GM18858 (cell line): Measurements from ENCODE around the gene CA10.

Experiments used
- ATAC-seq: cut with Tn5 transposase; IDR thresholded peaks from one replicate; pipeline ENCODE4 v1.9.1; 2021; ENCODE audit not compliant: unreplicated experiment

Gene CA10

DNA sequence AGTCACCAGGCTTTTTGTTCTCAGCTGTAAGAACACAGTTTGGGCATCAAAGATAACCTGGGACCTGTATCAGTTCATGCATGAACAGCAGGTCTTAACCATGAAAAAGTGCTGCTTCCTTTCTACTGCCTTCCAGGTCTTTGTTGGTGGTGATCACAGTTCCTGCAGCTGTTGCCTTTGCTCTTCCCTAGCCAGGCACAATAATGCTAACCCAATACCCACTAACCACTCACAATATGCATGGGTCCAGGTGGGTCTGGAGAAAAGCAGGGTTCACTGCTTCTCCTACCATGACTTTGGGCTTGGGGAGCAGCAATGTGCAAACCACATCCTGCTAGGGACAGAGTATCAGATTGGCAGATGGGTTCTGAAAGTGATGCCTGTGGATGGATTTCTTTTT lies 501.3 kb downstream of the CA10 start:
- ATAC-seq = no peak

DNA sequence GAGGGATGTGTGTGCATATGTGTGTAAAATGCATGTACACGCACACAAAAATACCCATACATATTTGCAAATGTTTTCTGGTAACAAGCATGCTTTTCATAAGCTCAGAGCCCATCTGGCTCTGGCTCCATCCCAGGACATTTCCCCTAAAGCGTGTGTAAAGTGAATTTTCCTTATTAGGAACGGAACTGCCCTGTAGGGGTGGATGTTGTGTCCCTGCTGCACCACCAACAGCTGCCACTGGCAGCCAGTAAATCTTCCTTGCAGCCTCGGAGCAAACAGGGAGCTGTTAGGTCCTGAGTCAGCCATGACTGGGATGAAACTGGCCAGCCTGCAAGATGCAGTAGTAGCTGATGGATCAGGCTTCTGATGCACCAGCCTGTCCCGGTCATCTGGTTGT lies 504.6 kb downstream of the CA10 start:
- ATAC-seq = no peak

DNA sequence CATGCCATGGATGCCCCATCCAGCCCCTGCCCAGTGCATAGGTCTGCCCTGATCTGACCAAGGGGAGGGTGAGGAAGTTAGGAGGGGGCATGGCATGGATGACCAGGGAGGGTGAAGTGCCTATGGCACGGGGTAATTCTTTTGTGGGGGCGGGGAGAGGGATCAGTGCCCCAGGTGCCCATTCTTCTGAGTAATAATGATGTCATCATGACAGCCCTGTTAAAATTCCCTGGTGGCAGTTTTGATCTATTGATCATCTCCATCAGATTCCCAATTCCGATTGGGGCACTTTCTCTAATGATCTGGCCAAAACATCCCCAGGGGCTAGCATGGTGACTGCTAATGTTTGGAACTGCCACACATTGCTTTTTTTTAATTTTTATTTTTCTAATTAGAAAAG lies 506.0 kb downstream of the CA10 start:
- ATAC-seq = no peak

- ATAC-seq = no peak
Observed at GRCh38 chr17:51651513-51652298, 506.8 kb downstream of the CA10 start.

- no peak for ATAC-seq
Observed at GRCh38 chr17:51650772-51651171, 507.7 kb downstream of the CA10 start.

DNA sequence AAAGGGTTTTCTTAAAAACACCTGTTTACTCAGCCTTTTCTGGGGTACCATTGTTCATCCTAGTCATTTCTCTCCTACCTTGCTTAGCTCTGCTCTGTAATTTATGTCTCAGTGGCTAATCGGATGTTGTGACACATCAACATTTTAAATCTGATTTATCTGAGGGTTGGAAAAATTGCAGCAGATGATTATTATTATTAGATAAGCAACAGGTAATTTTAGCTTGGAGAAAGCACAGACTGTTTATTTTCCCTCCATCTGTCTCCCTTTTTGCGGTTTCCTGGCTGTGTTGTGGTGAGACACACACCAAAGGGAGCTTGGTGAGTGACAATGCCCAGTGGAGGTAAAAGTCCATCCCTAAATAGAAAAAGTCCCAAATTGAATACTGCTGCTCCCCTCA lies 508.3 kb downstream of the CA10 start:
- ATAC-seq = no peak

- no peak for ATAC-seq
Observed at GRCh38 chr17:51647826-51648225, 510.7 kb downstream of the CA10 start.

- no peak for ATAC-seq
Observed at GRCh38 chr17:51647067-51647466, 511.4 kb downstream of the CA10 start.

GRCh38 chr17:51646539-51646938 lies 512.0 kb downstream of the CA10 start:
- ATAC-seq = no peak

DNA sequence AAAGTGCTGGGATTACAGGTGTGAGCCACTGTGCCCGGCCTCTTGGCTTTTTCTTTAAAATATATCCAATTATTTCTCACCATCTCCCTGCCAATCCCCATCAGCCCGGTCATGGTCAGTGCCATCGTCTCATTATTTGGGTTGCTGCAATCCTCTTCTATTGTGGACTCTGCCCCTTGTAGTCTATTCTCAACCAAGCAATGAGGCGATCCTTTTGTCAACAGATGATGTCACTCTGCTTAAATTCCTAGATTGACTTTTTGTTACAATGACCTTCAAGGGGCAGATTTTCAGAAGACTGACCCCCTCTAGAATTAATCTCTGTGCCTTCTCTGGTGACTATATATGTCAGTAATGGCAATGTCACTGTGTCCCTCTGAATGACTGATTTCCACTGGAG lies 513.5 kb downstream of the CA10 start:
- no peak for ATAC-seq

DNA sequence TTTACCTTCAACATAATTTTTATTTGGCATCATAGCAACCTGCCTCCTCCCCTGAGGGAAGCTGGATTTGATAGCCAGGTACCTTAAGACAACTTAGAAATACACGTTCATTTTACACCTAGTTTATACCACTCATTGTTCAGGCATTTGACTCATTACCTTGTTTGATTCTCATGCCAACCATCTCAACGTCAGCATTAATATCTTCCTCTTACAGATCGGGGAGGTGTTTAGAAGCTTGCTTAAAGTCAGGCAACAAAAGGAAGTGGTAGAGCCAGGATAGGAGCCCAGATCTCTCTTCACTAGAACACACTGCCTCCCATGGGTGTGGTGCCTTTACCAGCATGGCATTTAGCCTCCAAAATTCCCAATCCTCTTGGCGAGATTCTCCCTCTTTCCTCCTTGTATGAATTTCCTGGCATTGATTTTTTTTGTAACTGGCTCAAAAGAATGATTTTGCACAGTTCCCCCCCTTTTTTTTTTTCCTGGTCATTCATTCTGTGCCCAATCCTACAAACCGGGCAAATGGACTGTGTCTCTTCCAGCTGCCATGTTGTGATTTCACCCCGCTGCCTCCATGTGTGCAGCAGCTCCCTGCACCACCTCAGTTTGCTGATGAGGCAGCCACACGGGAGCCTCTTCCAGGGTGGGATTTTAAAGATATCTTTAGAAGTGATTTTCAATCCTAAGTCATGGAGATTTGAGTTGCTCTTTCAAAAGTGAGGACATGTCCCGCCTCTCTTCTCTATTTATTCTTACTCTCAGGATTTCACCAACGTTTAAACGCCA lies 514.6 kb downstream of the CA10 start:
- ATAC-seq = no peak

DNA sequence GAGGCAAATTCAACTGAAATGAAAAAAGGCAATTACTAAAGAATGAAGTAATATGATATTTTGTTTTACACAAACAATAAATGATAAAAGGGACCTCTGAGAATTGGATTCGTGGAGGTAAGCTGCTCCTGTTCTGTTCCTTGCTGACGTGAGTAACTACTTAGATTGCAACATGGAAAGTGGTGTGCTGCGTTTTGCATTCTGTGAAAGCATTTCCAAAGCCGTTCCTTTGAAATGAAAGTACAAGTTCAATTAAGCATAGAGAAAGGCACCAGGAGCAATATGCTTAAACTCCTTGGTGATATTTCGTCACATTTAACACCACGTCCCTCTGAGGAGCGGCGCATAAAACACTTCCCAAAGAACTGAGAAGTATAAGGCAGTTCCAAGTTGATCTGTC lies 516.5 kb downstream of the CA10 start:
- no peak for ATAC-seq

DNA sequence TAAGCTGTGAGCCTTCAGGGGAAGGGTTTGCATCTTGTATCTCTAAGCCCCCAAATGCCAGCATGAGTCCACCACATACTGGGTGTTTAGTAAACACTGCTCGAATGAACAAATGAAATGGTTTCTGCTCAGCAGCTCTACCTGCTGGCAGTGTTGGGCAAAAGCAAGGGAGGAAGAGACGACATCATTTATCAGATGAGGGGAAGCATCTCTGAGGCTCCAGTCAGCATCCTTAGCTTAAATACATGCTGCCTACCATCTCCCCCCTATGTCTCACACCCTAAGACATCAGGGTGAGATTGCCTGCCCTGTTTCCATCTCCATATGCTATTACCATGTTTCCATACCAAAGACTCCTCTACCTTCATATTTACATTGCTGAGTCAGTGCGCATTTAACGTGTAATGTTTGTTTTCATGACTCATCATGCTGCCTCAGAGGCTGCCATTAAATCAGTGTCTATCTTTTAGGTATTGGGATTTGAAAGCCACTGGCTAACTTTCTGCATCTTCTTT lies 518.3 kb downstream of the CA10 start:
- no peak for ATAC-seq

- no peak for ATAC-seq
Observed at GRCh38 chr17:51638971-51639370, 519.5 kb downstream of the CA10 start.

GRCh38 chr17:51636291-51636690 lies 522.2 kb downstream of the CA10 start:
- no peak for ATAC-seq

DNA sequence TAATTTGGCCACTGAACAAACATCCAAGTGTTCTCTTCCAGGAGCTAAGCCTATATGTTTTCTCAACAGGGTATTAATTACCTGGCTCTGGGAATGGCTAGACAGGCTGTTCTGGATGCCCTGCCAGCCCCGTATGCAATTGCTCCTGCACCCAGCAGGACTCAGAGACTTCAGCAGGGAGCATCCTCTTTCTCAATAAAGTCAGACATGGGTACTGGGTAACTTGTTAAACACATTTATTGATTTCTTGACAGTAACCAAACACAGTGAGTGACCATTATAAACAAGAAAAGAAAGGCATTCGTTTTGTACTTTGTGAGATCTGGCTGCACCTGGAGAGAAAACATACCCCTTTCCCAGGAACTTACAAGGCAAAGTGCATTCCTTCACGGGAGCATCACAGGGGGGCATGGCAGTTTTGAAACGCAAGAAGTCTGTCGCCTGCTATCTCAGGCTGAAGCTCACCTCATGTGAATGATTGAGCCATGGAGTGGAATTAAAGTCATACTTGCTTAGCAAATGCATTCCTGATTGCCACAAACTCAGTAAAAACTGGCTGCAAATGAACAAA lies 528.3 kb downstream of the CA10 start:
- no peak for ATAC-seq

GRCh38 chr17:51629232-51629631 lies 529.3 kb downstream of the CA10 start:
- ATAC-seq = peak; percentile 57

- no peak for ATAC-seq
Observed at GRCh38 chr17:51627779-51628178, 530.7 kb downstream of the CA10 start.

- ATAC-seq = no peak
Observed at GRCh38 chr17:51618476-51618875, 540.0 kb downstream of the CA10 start.

DNA sequence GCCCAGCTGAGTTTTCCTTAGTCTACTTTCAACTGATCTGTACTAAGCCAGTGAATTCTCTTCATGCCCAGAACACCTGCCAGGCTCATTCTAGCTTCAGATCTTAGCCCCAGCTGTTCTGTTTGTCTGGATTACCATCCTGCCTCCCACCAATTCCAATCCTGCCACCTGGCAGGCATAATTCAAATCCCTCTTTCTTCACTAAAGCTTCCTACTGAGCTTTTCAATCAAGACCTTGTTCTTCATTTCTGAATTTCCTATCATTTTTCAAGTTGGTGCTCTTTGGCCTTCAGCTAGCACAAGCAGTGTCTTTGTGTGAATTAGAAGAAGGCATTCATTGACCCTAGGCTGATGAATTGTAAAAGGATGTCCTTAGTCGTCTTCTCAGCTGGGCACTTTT lies 540.5 kb downstream of the CA10 start:
- no peak for ATAC-seq

- ATAC-seq = no peak
Observed at GRCh38 chr17:51613255-51613654, 545.3 kb downstream of the CA10 start.

GRCh38 chr17:51612692-51613091 lies 545.8 kb downstream of the CA10 start:
- no peak for ATAC-seq
